Suprapubic skin (tissue), 4 donors: ENCODE data around the gene IP6K2. TPM values are rescaled to one million over a fixed set of nuclear protein-coding genes. Genes with fewer than 3 reads are reported as not detected.
A peak's percentile ranks its signal among the peaks of the same experiment; 100 is the strongest.
"Not testable (repeated sequence)": the region's sequence is repeated elsewhere in the genome, so short reads cannot be mapped to it uniquely, and the experiment has no call there.

Source experiments
- DNase-seq, 2 donors: peaks; one replicate each; pipeline ENCODE4 v3.0.0-alpha.2; 2019; ENCODE audit warnings: low spot score in 2 of 2
- H3K27ac ChIP-seq: fragments of 200-600 bp; sonication (generic); one replicate; pipeline ENCODE4 v1.5.1; 2019
- H3K27me3 ChIP-seq: fragments of 200-600 bp; sonication (generic); one replicate; pipeline ENCODE4 v1.5.1; 2019
- H3K36me3 ChIP-seq: fragments of 200-600 bp; sonication (generic); one replicate; pipeline ENCODE4 v1.5.1; 2019
- H3K4me1 ChIP-seq: fragments of 200-600 bp; sonication (generic); one replicate; pipeline ENCODE4 v1.5.1; 2019
- H3K4me3 ChIP-seq: fragments of 200-600 bp; sonication (generic); one replicate; pipeline ENCODE4 v1.5.1; 2019; ENCODE audit warnings: mild to moderate bottlenecking
- H3K9me3 ChIP-seq: fragments of 200-600 bp; sonication (generic); one replicate; pipeline ENCODE4 v1.5.1; 2019
- CTCF ChIP-seq, 2 donors: fragments of 200-600 bp in 1 of 2; fragments of 450-650 bp in 1 of 2; sonication (generic) in 1 of 2; IDR thresholded peaks; one replicate each; pipeline ENCODE4 v1.5.1; 2016 to 2019; ENCODE audit warnings: antibody characterized with exemption in 2 of 2, mild to moderate bottlenecking in 1 of 2, moderate library complexity in 1 of 2
- EP300 ChIP-seq: sonication (generic); formaldehyde crosslinking; IDR thresholded peaks from one replicate; pipeline ENCODE4 v1.6.1; 2017; ENCODE audit warnings: antibody characterized with exemption
- POLR2A ChIP-seq, 2 donors: fragments of 450-650 bp; IDR thresholded peaks; one replicate each; pipeline ENCODE4 v1.6.1; 2017; ENCODE audit warnings: antibody characterized with exemption in 2 of 2, mild to moderate bottlenecking in 2 of 2, moderate library complexity in 2 of 2
- POLR2AphosphoS5 ChIP-seq, 3 donors: sonication (generic); formaldehyde crosslinking; IDR thresholded peaks; one replicate each; pipeline ENCODE4 v1.6.1; 2017; ENCODE audit warnings: antibody characterized with exemption in 3 of 3
- WGBS: methylation state at CpG from one replicate; pipeline ENCODE4 v1.1.5; 2018; 5-methylcytosine and 5-hydroxymethylcytosine counted together
- total RNA-seq, 4 donors: library from RNA; depleted of rRNA; stranded (reverse); fragments of >200 nt; gene quantifications; one replicate each; pipeline ENCODE4 v1.1.0, GENCODE V29; 2016

Gene IP6K2
- total RNA-seq, 4 donors from 2014 or later, result 169 to 269 (median 246) TPM

GRCh38 chr3:48756640-48757039 is 39.6 kb upstream of the IP6K2 start:
- Histone ChIP-seq H3K9me3 (no peaks in the 10 kb centered on the region), H3K4me3 (no peak overlapping the region), H3K4me1 (no peaks in the 10 kb centered on the region), H3K27me3 (no peaks in the 10 kb centered on the region), H3K36me3 (peaks cover 17% of the 10 kb centered on the region), H3K27ac (no peak overlapping the region)
- TF ChIP-seq POLR2AphosphoS5 (IDR thresholded peaks at IDR 0.05), result no peak
- no peak for DNase-seq
- WGBS, result 94% methylated on average over 5 of the region's 5 CpGs

GRCh38 chr3:48750856-48751255 is 33.8 kb upstream of the IP6K2 start:
- no peak overlapping the region for H3K4me3 ChIP-seq
- peaks cover 48% of the 10 kb centered on the region for H3K36me3 ChIP-seq
- no peak overlapping the region for H3K27ac ChIP-seq
- peaks cover 17% of the 10 kb centered on the region for H3K4me1 ChIP-seq
- no peaks in the 10 kb centered on the region for H3K27me3 ChIP-seq
- 82% methylated on average over 1 of the region's 1 CpG for WGBS
- TF ChIP-seq EP300 (no peak), CTCF (IDR thresholded peaks at IDR 0.05) (no peak), POLR2A (IDR thresholded peaks at IDR 0.05) (no peak), POLR2AphosphoS5 (IDR thresholded peaks at IDR 0.05) (no peak)
- no peaks in the 10 kb centered on the region for H3K9me3 ChIP-seq
- DNase-seq, result no peak

GRCh38 chr3:48748754-48749153 is 31.7 kb upstream of the IP6K2 start:
- H3K27me3 ChIP-seq, result no peaks in the 10 kb centered on the region
- peaks cover 48% of the 10 kb centered on the region for H3K36me3 ChIP-seq
- peaks cover 17% of the 10 kb centered on the region for H3K4me1 ChIP-seq
- TF ChIP-seq POLR2A (IDR thresholded peaks at IDR 0.05), result no peak
- TF ChIP-seq POLR2AphosphoS5 (IDR thresholded peaks at IDR 0.05), result no peak
- no peak for TF ChIP-seq CTCF (IDR thresholded peaks at IDR 0.05)
- no peak for TF ChIP-seq EP300
- H3K9me3 ChIP-seq, result no peaks in the 10 kb centered on the region
- 91% methylated on average over 3 of the region's 3 CpGs for WGBS
- DNase-seq, result no peak
- H3K4me3 ChIP-seq, result no peak overlapping the region
- H3K27ac ChIP-seq, result peak overlapping the region; percentile 84

- Histone ChIP-seq H3K27ac (peak overlapping the region; percentile 84), H3K36me3 (peaks cover 48% of the 10 kb centered on the region), H3K27me3 (no peaks in the 10 kb centered on the region), H3K9me3 (no peaks in the 10 kb centered on the region), H3K4me1 (peaks cover 17% of the 10 kb centered on the region), H3K4me3 (no peak overlapping the region)
- no peak for DNase-seq
- 41% methylated on average over 4 of the region's 4 CpGs for WGBS
- TF ChIP-seq CTCF (IDR thresholded peaks at IDR 0.05), result no peak
- no peak for TF ChIP-seq POLR2AphosphoS5 (IDR thresholded peaks at IDR 0.05)
- no peak for TF ChIP-seq POLR2A (IDR thresholded peaks at IDR 0.05)
- no peak for TF ChIP-seq EP300
These were observed 30.7 kb upstream of the IP6K2 start for GRCh38 chr3:48747706-48748105.

- 72% methylated on average over 4 of the region's 4 CpGs for WGBS
- DNase-seq, result no peak
- Histone ChIP-seq H3K9me3 (no peaks in the 10 kb centered on the region), H3K27ac (peak overlapping the region; percentile 84), H3K36me3 (peaks cover 43% of the 10 kb centered on the region), H3K27me3 (no peaks in the 10 kb centered on the region), H3K4me3 (no peak overlapping the region), H3K4me1 (peaks cover 17% of the 10 kb centered on the region)
- no peak for TF ChIP-seq EP300
These were observed 30.1 kb upstream of the IP6K2 start for GRCh38 chr3:48747015-48747615.

GRCh38 chr3:48743773-48744172 is 26.8 kb upstream of the IP6K2 start:
- 87% methylated on average over 7 of the region's 7 CpGs for WGBS
- no peak for DNase-seq
- H3K9me3 ChIP-seq, result no peaks in the 10 kb centered on the region
- TF ChIP-seq EP300, result no peak
- no peak for TF ChIP-seq POLR2AphosphoS5 (IDR thresholded peaks at IDR 0.05)
- TF ChIP-seq POLR2A (IDR thresholded peaks at IDR 0.05), result no peak
- TF ChIP-seq CTCF (IDR thresholded peaks at IDR 0.05), result no peak
- H3K36me3 ChIP-seq, result peaks cover 12% of the 10 kb centered on the region
- H3K4me3 ChIP-seq, result no peak overlapping the region
- peaks cover 46% of the 10 kb centered on the region for H3K4me1 ChIP-seq
- no peaks in the 10 kb centered on the region for H3K27me3 ChIP-seq
- H3K27ac ChIP-seq, result no peak overlapping the region

GRCh38 chr3:48741226-48741625 is 24.2 kb upstream of the IP6K2 start:
- H3K9me3 ChIP-seq, H3K4me3 ChIP-seq, H3K36me3 ChIP-seq, H3K27me3 ChIP-seq, DNase-seq: not testable (repeated sequence)
- Histone ChIP-seq H3K4me1 (peaks cover 39% of the 10 kb centered on the region), H3K27ac (peak overlapping the region; percentile 71)
- 63% methylated on average over 10 of the region's 10 CpGs for WGBS
